ENCODE data around the gene SLC22A31.
"Not testable (repeated sequence)": the region's sequence is repeated elsewhere in the genome, so short reads cannot be mapped to it uniquely, and the experiment has no call there.

The SLC22A31 gene

DNA sequence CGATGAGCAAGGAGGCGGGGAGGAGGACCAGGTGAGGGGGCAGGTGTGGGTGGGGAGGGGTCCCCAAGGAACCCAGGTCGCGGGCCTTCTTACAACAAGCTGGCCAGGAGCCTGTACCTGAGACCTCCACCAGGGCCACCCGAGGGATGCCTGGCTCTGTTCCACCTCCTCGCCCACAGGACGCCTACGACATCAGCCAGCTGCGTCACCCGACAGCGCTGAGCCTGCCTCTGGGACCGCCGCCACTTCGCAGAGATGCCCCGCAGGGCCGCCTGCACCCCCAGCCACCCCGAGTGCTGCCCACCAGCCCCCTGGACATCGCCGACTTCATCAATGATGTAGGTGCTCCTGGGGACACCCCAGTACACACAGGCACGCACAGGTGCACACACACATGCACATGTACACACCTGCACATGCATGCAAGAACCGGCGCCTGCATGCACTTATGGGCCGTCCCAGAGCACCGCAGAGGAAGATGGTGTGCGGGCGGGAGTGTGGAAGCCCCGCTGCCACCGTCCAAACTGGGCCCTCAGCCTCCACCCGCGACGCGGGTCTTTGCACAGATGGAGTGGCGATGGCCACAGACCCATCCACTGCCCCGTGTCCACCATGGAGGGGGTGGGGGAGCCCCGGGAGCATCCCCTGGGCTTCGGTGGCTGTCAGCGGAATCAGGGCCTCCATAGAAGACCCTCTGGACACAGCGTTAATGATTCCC is 6.6 kb downstream of the SLC22A31 start:
- no peaks in the 10 kb centered on the region for H3K36me3 ChIP-seq
- no peak overlapping the region for H3K27ac ChIP-seq
- H3K9me3 ChIP-seq = no peaks in the 10 kb centered on the region
- no peak overlapping the region for H3K4me3 ChIP-seq (ENCODE audit: low read depth in 1 of 2, low read length in 1 of 2)
- no peak for TF ChIP-seq CTCF (IDR thresholded peaks at IDR 0.05)
- H3K4me1 ChIP-seq (ENCODE audit: control insufficient read depth in 1 of 2, insufficient read depth in 1 of 2, low read depth in 1 of 2, low read length in 1 of 2) = peaks cover 3 to 7% of the 10 kb centered on the region in 2 experiments
- peaks cover 66% of the 10 kb centered on the region for H3K27me3 ChIP-seq

DNA sequence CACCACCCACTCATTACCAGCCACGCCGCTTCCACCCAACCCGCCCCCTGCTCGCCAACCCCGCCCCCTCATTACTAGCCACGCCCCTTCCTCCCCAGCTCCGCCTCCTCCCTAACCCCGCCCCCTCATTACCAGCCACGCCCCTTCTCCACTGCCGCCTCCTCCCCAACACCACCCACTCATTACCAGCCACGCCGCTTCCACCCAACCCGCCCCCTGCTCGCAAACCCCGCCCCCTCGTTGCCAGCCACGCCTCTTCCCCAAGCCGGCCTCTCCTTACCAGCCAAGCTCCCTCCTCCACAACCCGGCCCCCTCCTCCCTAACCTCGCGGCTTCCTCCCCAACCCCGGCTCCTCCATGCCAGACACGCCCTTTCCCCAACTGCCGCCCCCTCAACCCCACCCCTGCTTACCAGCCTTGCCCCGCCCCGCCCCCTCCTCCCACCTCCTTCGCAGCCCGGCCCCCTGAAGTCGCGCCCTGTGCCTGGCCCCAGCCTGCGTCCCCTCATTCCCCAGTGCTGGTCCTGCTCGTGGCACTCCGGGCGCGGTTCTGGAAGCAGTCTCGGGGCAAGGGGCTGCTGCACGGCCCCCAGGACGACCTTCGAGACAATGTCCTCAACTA is 7.3 kb downstream of the SLC22A31 start:
- no peak for TF ChIP-seq CTCF (IDR thresholded peaks at IDR 0.05)
- Histone ChIP-seq H3K4me1 (ENCODE audit: control insufficient read depth in 1 of 2, insufficient read depth in 1 of 2, low read depth in 1 of 2, low read length in 1 of 2) (peaks cover 3 to 7% of the 10 kb centered on the region in 2 experiments), H3K27ac (no peak overlapping the region), H3K36me3 (no peaks in the 10 kb centered on the region), H3K27me3 (peaks cover 60% of the 10 kb centered on the region), H3K9me3 (no peaks in the 10 kb centered on the region), H3K4me3 (ENCODE audit: low read depth in 1 of 2, low read length in 1 of 2) (no peak overlapping the region)

DNA sequence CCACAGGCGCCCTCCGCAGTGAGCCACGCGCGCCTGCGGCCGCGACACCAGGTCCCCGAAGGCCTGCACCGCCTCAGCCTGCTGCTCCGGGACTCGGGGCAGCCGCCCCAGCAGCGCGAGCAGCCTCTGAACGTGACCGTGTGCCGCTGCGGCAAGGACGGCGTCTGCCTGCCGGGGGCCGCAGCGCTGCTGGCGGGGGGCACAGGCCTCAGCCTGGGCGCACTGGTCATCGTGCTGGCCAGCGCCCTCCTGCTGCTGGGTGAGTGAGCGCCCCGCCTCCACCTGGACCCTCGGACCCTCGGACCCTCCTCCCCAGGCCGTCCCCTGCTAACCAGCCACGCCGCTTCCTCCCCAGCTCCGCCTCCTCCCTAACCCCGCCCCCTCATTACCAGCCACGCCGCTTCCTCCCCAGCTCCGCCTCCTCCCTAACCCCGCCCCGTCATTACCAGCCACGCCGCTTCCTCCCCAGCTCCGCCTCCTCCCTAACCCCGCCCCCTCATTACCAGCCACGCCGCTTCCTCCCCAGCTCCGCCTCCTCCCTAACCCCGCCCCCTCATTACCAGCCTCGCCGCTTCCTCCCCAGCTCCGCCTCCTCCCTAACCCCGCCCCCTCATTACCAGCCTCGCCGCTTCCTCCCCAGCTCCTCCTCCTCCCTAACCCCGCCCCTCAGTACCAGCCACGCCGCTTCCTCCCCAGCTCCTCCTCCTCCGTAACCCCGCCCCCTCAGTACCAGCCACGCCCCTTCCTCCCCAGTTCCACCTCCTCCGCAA is 8.0 kb downstream of the SLC22A31 start:
- H3K27ac ChIP-seq = peak overlapping the region; percentile 8

GRCh38 chr16:89191901-89192185 is 8.5 kb downstream of the SLC22A31 start:
- Histone ChIP-seq H3K27me3 (peaks cover 60% of the 10 kb centered on the region), H3K36me3 (no peaks in the 10 kb centered on the region), H3K4me3 (ENCODE audit: low read depth in 1 of 2, low read length in 1 of 2) (peak overlapping the region in 1 of 2 experiments; percentile 17), H3K4me1 (ENCODE audit: control insufficient read depth in 1 of 2, insufficient read depth in 1 of 2, low read depth in 1 of 2, low read length in 1 of 2) (peaks cover 3 to 7% of the 10 kb centered on the region in 2 experiments), H3K9me3 (no peaks in the 10 kb centered on the region), H3K27ac (peak overlapping the region; percentile 8)
- no peak for TF ChIP-seq CTCF (IDR thresholded peaks at IDR 0.05)

More for the DNA sequence above, 8.0 kb downstream of the SLC22A31 start:
- H3K4me3 ChIP-seq (ENCODE audit: low read depth in 1 of 2, low read length in 1 of 2) = peak overlapping the region in 1 of 2 experiments; percentile 17
- not testable (repeated sequence) for H3K4me1 ChIP-seq (ENCODE audit: control insufficient read depth in 1 of 2, insufficient read depth in 1 of 2, low read depth in 1 of 2, low read length in 1 of 2); H3K36me3 ChIP-seq; H3K9me3 ChIP-seq
- peaks cover 60% of the 10 kb centered on the region for H3K27me3 ChIP-seq

GRCh38 chr16:89191033-89191900 is 9.1 kb downstream of the SLC22A31 start:
- Histone ChIP-seq H3K36me3 (no peaks in the 10 kb centered on the region), H3K27ac (no peak overlapping the region), H3K9me3 (no peaks in the 10 kb centered on the region), H3K4me3 (ENCODE audit: low read depth in 1 of 2, low read length in 1 of 2) (no peak overlapping the region), H3K4me1 (ENCODE audit: control insufficient read depth in 1 of 2, insufficient read depth in 1 of 2, low read depth in 1 of 2, low read length in 1 of 2) (peaks cover 3 to 7% of the 10 kb centered on the region in 2 experiments), H3K27me3 (peaks cover 60% of the 10 kb centered on the region)
- TF ChIP-seq CTCF (IDR thresholded peaks at IDR 0.05) = no peak
